ENCODE data around the gene FAM114A1.

- TF ChIP-seq GATA3 (IDR thresholded peaks at IDR 0.05; ENCODE audit: low read depth, low read length) (no peak), GATA2 (IDR thresholded peaks at IDR 0.05; ENCODE audit: low read depth, low read length) (no peak)
These were observed 49.9 kb downstream of the FAM114A1 start for GRCh38 chr4:38917481-38918025.
